ELF-1 (cell line): ENCODE measurements around the gene NBDY.

Experiments
- DNase-seq: peaks from one replicate; pipeline ENCODE4 v3.0.0-alpha.2; 2016; ENCODE audit warnings: low read depth, low spot score

Gene NBDY

DNA sequence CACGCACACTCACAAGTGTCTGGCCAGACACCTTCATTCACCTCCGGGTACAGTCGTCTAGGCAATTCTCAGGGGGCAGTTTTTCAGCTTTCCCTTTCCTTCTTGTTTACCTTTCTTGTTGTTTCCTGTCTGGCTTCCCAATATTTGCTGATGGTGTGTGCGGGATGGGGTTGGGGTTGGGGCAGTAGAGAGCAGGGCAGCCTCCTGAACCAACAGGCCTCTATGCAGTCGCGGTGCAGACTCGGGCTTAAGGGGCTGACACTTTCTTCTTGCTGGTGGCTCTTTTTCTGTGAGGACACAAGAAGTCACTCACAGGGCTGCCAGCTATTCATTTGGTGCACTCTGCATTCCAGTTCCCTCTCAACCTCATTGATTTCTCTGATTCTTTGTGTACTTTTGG lies 56.4 kb downstream of the NBDY start:
- DNase-seq = no peak

GRCh38 chrX:56786889-56787733 lies 58.1 kb downstream of the NBDY start:
- no peak for DNase-seq

DNA sequence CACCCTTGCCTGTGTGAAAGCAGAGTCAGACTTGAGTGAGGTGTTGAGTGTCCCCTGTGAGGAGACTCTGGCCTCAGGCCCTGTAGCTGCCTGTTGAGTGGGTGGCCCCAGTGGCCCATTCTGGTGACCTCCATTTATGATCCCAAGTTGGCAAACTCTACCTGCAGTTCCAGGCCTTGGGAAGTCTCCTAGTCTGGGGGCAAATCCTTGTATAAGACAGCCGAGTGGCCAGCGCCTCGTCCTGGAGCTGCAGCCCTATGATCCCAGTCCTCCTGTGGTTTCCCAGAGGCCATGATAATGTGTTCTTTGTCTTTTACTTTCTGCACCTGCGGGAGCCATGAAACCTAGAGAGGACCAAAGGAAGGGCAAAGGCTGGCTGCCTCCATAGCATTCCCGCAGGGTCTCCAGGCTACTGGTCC lies 58.7 kb downstream of the NBDY start:
- no peak for DNase-seq

DNA sequence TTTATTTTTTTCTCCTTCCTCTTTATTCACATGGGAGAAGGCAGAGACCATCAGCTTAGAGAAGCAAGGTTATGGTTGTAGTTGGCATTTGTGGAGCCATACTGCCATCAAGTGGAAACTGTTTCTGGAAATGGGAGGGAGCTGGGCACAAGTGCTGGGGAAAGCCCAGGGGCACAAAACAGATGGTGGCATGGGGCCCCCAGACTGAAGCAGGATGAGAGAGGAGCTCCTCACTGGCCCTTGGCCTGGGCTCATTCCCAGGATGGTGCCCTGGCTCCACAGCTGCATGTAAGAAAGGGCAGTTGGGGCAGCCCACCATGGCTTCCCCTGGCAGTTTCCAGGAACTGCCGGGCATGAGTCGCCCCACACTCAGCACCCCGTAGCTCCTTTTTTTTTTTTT lies 59.2 kb downstream of the NBDY start:
- DNase-seq = no peak

DNA sequence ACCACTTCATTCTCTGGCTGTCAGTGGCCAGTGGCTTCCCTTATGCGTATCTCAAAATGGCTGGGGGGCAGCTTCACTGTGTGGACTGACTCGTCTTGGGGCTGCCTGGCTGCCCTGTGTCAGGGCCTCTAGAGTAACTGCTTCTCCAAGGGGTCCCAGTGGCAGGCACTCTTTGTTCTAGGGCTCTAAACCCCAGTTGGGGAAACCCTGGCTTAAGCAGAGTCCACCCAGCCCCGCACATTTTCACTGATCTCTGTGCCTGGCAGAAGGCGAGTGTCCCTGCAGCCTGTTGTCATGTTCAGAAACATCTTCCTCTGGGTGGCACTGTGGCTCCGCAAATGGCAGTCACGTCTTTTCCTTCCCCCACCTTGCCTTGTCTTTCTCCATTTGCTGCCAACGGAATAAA lies 59.7 kb downstream of the NBDY start:
- peak; percentile 76 for DNase-seq

- DNase-seq = no peak
Measured at GRCh38 chrX:56789518-56790070, 60.6 kb downstream of the NBDY start.

DNA sequence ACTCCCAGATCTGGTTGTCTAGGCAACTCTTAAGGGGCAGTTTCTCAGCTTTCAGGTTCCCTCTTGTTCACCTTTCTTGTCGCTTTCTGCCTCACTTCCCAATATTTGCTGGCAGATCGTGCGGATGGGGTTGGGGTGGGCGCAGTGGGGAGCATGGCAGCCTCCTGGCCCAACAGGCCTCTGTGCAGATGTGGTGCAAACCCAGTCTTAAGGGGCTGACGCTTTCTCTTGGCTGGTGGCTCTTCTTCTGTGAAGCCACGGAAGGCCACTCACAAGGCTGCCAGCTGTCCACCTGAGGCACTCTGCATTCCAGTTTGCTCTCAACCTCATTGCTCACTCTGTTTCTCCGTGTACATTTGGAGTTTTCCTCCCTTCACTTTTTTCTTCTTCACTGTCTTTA lies 61.7 kb downstream of the NBDY start:
- no peak for DNase-seq

GRCh38 chrX:56791456-56791855 lies 62.4 kb downstream of the NBDY start:
- DNase-seq = no peak

- no peak for DNase-seq
Measured at GRCh38 chrX:56792270-56793111, 63.4 kb downstream of the NBDY start.

- DNase-seq = no peak
Measured at GRCh38 chrX:56793112-56793430, 64.0 kb downstream of the NBDY start.

DNA sequence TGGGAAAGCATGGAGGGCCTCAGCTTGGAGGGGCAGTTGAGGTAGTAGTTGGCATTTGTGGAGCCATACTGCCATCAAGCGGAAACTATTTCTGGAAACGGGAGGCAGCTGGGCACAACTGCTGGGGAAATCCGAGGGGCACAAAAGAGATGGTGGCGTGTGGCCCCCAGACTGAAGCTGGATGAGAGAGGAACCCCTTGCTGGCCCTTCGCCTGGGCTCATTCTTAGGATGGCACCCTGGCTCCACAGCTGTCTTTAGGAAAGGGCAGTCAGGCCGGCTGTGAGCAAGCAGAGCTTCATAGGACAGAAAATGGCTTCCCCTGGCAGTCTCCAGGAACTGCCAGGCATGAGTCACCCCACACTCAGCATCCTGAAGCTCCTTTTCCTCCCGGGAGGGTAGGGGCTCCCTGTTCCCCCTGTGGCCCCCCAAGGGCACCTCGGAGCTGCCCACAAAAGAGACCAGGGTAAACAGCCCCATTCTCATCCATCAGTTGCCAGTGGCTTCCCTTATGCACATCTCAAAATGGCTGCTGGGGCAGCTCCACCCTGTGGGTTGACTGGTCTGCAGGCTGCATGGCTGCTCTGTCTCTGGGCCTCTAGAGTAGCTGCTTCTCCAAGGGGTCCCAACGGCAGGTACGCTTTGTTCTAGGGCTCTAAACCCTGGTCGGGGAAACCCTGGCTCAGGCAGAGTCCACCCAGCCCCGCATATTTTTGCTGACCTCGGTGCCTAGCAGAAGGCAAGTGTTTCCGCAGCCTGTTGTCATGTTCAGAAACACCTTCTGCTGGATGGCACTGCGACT lies 64.7 kb downstream of the NBDY start:
- no peak for DNase-seq

DNA sequence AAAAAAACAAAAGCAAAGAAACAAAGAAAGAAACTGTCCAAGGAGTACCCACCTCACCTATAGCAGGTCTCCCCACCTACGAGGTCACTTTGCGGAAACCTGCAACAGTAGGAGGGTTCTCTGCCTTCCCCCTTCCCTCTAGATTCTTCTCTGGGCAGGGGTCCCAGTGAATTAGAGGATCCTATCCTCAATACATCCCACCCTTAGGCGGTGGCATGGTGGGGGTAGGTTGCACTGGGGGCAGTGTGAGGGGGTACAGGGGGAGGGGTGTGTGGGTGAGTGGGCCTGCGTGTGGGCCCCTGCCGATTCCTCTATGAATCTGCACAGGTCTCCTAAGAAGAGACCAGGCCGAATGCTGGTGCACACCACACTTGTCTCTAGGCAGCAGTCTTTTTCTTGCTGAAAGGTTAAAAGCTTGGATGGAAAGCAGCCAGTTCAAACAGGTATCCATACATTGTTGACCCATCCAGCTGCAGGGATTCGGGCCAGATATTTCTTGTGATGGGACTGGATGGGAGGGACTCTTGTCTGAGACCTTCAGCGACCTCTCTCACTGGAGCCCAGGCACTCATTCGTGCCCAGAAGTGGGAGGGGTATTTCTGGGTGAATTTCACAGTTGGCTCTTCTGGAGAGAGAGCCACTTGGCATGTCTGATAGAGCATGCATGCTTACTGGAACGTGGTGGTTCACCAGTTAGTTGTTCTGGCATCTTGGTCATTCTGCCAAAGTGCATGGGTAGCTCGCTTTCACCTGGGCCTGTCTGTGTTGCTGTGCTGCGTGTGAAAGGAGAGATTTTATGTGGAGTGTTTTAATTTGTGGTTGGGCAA lies 65.6 kb downstream of the NBDY start:
- DNase-seq = no peak

GRCh38 chrX:56795309-56795868 lies 66.3 kb downstream of the NBDY start:
- no peak for DNase-seq

- no peak for DNase-seq
Measured at GRCh38 chrX:56796641-56797395, 67.8 kb downstream of the NBDY start.

DNA sequence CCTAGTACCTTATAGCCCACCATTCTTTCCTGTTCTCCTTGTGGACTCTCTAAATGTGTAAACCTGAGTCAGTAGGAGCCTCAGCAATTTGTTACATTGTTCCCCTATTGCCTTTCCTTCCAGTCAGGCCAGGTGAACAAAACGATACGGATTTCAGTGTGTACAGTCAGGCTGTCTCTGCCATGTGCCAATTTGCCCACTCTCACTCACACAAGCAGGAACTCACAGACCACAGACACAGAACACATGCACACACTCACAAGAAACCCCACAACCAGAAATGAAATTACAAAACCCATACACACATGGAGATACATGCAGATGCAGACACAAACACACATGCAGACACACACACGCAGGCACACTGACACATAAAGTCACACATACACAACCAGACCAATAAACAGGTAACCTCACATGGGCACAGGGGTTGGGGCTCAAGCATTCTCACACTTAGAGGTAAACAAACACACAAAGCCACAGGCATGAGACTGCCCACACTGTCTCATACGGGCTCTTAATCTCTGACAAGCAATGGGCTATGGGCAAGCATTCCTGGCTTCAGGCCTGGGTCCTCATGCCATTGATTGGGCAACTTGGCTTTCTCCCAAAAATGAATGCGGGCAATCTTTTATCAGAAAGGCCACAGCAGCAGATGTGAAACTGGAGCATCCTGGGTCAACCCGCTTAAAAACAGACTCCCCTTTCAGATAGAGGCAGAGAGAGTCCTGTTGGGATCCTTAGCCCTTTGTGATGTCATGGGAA lies 68.7 kb downstream of the NBDY start:
- DNase-seq = no peak

GRCh38 chrX:56798339-56798711 lies 69.3 kb downstream of the NBDY start:
- no peak for DNase-seq

DNA sequence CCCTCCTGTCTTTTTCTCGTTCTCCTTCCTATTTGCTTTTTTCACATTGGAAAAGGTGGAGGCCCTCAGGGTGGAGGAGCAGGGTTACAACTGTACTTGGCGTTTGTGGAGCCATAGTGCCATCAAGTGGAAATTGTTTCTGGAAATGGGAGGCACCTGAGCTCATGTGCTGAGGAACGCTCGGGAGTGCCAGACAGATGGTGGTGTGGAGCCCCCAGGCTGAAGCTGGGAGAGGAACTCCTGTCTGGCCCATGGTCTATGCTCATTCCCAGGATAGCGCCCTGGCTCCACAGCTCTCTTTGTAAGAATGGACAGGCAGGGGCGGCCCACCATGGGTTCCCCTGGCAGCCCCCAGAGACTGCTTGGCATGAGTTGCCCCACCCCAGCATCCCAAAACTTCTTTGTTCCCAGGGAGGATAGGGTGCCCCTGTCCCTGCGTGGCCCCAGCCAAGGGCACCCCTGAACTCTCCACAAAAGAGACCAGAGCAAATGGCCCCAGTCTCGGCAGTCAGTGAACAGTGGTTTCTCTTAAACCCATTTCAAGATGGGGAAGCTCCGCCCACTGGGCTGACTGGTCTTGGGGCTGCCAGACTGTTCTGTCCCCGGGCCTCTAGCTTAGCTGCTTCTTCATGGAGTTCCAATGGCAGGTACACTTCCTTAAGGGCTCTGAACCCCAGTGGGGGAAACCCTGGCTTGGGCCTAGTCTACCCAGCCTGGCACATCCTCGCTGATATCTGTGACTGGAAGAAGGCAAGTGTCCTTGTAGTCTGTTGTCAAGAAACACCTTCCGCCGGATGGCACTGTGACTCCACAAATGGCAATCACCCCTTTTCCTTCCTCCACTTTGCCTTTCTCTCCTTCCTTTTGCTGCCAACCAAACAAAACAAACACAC lies 70.1 kb downstream of the NBDY start:
- peak; percentile 14 for DNase-seq

DNA sequence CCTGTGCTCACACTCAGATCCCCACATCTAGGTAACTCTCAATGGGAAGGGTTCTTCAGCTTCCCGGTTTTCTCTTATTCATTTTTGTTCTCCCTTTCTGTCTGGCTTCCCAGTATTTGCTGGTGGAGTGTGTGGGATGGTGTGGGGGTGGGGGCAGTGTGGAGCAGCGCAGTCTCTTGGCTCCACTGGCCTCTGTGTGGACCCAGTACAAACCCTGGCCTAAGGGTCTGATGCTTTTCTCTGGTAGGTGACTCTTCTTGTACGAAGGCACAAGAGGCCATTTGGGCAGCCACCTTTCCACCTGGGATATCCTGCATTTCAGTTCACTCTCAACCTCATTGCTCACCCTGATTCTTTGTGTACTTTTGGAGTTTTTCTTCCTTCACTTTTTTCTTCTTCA lies 71.3 kb downstream of the NBDY start:
- no peak for DNase-seq
